Measurements from ENCODE around the gene EFNA1. TPM values are rescaled to one million over a fixed set of nuclear protein-coding genes. Genes with fewer than 3 reads are reported as not detected.
A peak's percentile ranks its signal among the peaks of the same experiment; 100 is the strongest.

EFNA1 gene
- total and polyA plus RNA-seq, 7 donors: 5.5 to 42.6 (median 15.0) TPM

GRCh38 chr1:155079487-155080311 lies 48.0 kb upstream of the EFNA1 start:
- peaks cover 0 to 53% (median 27%) of the 10 kb centered on the region in 3 donors for H3K27me3 ChIP-seq (ENCODE audit: insufficient read depth in 3 of 3, low read length in 2 of 3)

GRCh38 chr1:155080312-155081228 lies 47.1 kb upstream of the EFNA1 start:
- no peaks in the 10 kb centered on the region for H3K9me3 ChIP-seq
- DNase-seq (no peak), ATAC-seq (no peak)
- H3K4me3 ChIP-seq: peak overlapping the region; percentile 64
- WGBS, 3 donors: 0 to 1% (median 0%) methylated on average over 27 to 71 of the region's 71 CpGs
- TF ChIP-seq, protein P1, sequence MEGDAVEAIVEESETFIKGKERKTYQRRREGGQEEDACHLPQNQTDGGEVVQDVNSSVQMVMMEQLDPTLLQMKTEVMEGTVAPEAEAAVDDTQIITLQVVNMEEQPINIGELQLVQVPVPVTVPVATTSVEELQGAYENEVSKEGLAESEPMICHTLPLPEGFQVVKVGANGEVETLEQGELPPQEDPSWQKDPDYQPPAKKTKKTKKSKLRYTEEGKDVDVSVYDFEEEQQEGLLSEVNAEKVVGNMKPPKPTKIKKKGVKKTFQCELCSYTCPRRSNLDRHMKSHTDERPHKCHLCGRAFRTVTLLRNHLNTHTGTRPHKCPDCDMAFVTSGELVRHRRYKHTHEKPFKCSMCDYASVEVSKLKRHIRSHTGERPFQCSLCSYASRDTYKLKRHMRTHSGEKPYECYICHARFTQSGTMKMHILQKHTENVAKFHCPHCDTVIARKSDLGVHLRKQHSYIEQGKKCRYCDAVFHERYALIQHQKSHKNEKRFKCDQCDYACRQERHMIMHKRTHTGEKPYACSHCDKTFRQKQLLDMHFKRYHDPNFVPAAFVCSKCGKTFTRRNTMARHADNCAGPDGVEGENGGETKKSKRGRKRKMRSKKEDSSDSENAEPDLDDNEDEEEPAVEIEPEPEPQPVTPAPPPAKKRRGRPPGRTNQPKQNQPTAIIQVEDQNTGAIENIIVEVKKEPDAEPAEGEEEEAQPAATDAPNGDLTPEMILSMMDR (IDR thresholded peaks at IDR 0.05): no peak
- H3K27me3 ChIP-seq (ENCODE audit: insufficient read depth in 3 of 3, low read length in 2 of 3): peaks cover 0 to 53% (median 27%) of the 10 kb centered on the region in 3 donors
- peaks cover 25% of the 10 kb centered on the region for H3K4me1 ChIP-seq
- intact Hi-C loops (cut with DNase I): loop anchor here (5.0 kb wide), 2 partner anchors 38 to 108 kb away; partner anchors contain the start of genes CKS1B (in 1 of the 2) and SHC1 (in 1 of the 2)
- H3K27ac ChIP-seq: no peak overlapping the region
- no peaks in the 10 kb centered on the region for H3K36me3 ChIP-seq (ENCODE audit: insufficient read depth in 1 of 2, low read depth in 1 of 2)

More at GRCh38 chr1:155079487-155080311, 48.0 kb upstream of the EFNA1 start:
- Histone ChIP-seq H3K9me3 (no peaks in the 10 kb centered on the region), H3K27ac (no peak overlapping the region), H3K36me3 (ENCODE audit: insufficient read depth in 1 of 2, low read depth in 1 of 2) (no peaks in the 10 kb centered on the region), H3K4me3 (peak overlapping the region; percentile 64), H3K4me1 (peaks cover 24% of the 10 kb centered on the region)
- intact Hi-C loops (cut with DNase I): loop anchor here (5.0 kb wide), 2 partner anchors 37 to 107 kb away; partner anchors contain the start of genes CKS1B (in 1 of the 2) and SHC1 (in 1 of the 2)
- DNase-seq (no peak), ATAC-seq (peak in 1 of 4 donors; percentile 5)
- 1 to 2% (median 2%) methylated on average over 54 to 67 of the region's 67 CpGs for WGBS, 3 donors
- TF ChIP-seq, protein P1 (IDR thresholded peaks at IDR 0.05): no peak

GRCh38 chr1:155081472-155082300 lies 46.0 kb upstream of the EFNA1 start:
- 4 to 5% (median 5%) methylated on average over 60 to 68 of the region's 68 CpGs for WGBS, 3 donors
- no peak for ATAC-seq
- no peaks in the 10 kb centered on the region for H3K9me3 ChIP-seq
- intact Hi-C loops (cut with DNase I): loop anchor here (5.0 kb wide), 2 partner anchors 39 to 109 kb away; partner anchors contain the start of genes CKS1B (in 1 of the 2) and SHC1 (in 1 of the 2)
- H3K4me3 ChIP-seq: peak overlapping the region; percentile 64
- H3K4me1 ChIP-seq: peaks cover 28% of the 10 kb centered on the region
- H3K27me3 ChIP-seq (ENCODE audit: insufficient read depth in 3 of 3, low read length in 2 of 3): peaks cover 0 to 53% (median 27%) of the 10 kb centered on the region in 3 donors
- no peak overlapping the region for H3K27ac ChIP-seq
- DNase-seq: no peak
- H3K36me3 ChIP-seq (ENCODE audit: insufficient read depth in 1 of 2, low read depth in 1 of 2): no peaks in the 10 kb centered on the region
- TF ChIP-seq, protein P1 (IDR thresholded peaks at IDR 0.05): no peak

All from psoas muscle (tissue), 8 donors.